Erythroblast (primary cell): Measurements from ENCODE around the gene AGAP1.

Experiments used
- DNase-seq, 2 experiments: peaks; one replicate each; lab custom pipeline; 2025; lab: John Stamatoyannopoulos, UW
- GATA1 ChIP-seq: IDR thresholded peaks from 2 replicates; pipeline ENCODE4 v1.6.1; 2011; ENCODE audit warnings: low read depth, mild to moderate bottlenecking, control low read depth, low read length, moderate library complexity
- POLR2A ChIP-seq: IDR thresholded peaks from 2 replicates; pipeline ENCODE4 v1.6.1; 2011; ENCODE audit warnings: mild to moderate bottlenecking, low read length

The AGAP1 gene

GRCh38 chr2:235605312-235606003, 111.6 kb downstream of the AGAP1 start:
- peak; percentile 76 to 78 for DNase-seq
- TF ChIP-seq GATA1: no peak
- no peak for TF ChIP-seq POLR2A

GRCh38 chr2:235606004-235606715, 112.3 kb downstream of the AGAP1 start:
- DNase-seq: no peak
- TF ChIP-seq POLR2A (no peak), GATA1 (no peak)

GRCh38 chr2:235607546-235608199, 113.8 kb downstream of the AGAP1 start:
- no peak for DNase-seq
- TF ChIP-seq POLR2A (no peak), GATA1 (no peak)

- TF ChIP-seq POLR2A: no peak
- TF ChIP-seq GATA1: no peak
- DNase-seq: no peak
Observed at GRCh38 chr2:235608200-235608887, 114.5 kb downstream of the AGAP1 start.

GRCh38 chr2:235609321-235609720, 115.5 kb downstream of the AGAP1 start:
- no peak for TF ChIP-seq POLR2A
- no peak for TF ChIP-seq GATA1
- no peak for DNase-seq

- DNase-seq: no peak
- TF ChIP-seq POLR2A (no peak), GATA1 (no peak)
Observed at GRCh38 chr2:235609746-235610145, 115.9 kb downstream of the AGAP1 start.

GRCh38 chr2:235610696-235611257, 116.9 kb downstream of the AGAP1 start:
- TF ChIP-seq POLR2A (no peak), GATA1 (no peak)

GRCh38 chr2:235611349-235611748, 117.5 kb downstream of the AGAP1 start:
- TF ChIP-seq GATA1 (no peak), POLR2A (no peak)
- no peak for DNase-seq

More at GRCh38 chr2:235610696-235611257, 116.9 kb downstream of the AGAP1 start:
- no peak for DNase-seq

GRCh38 chr2:235611756-235612155, 117.9 kb downstream of the AGAP1 start:
- TF ChIP-seq GATA1 (no peak), POLR2A (no peak)
- DNase-seq: no peak

- TF ChIP-seq GATA1 (no peak), POLR2A (no peak)
Observed at GRCh38 chr2:235612181-235612950, 118.5 kb downstream of the AGAP1 start.

GRCh38 chr2:235613649-235614048, 119.8 kb downstream of the AGAP1 start:
- TF ChIP-seq POLR2A (no peak), GATA1 (no peak)
- DNase-seq: no peak

More at GRCh38 chr2:235612181-235612950, 118.5 kb downstream of the AGAP1 start:
- DNase-seq: no peak

- peak; percentile 13 to 40 for DNase-seq
- TF ChIP-seq GATA1 (no peak), POLR2A (no peak)
Observed at GRCh38 chr2:235614176-235614860, 120.5 kb downstream of the AGAP1 start.
